H1 (cell line): ENCODE measurements around the gene CTDSP1. TPM values are rescaled to one million over a fixed set of nuclear protein-coding genes. Genes with fewer than 3 reads are reported as not detected.

ENCODE experiments used
- CTCF ChIA-PET: fragments of 300-600 bp; sonication (Branson Sonifier 250); formaldehyde crosslinking; loops from one replicate; lab custom pipeline; 2021; ENCODE audit not compliant: partially characterized antibody; lab: Charles Lee
- POLR2A ChIA-PET: fragments of 300-600 bp; sonication (Branson Sonifier 250); formaldehyde crosslinking; loops from one replicate; lab custom pipeline; 2021; ENCODE audit warnings: inconsistent platforms; ENCODE audit not compliant: partially characterized antibody; lab: Charles Lee
- DNase-seq, 2 experiments: peaks; one replicate each; pipeline versions ENCODE4 v3.0.0 to v3.0.0-alpha.2; 2010 to 2022; ENCODE audit warnings: low spot score in 2 of 2, low read depth in 1 of 2, mixed read lengths in 1 of 2
- FAIRE-seq: peaks from 2 replicates; lab custom pipeline; 2011; peaks lifted over from hg19 to GRCh38; lab: Jason Lieb, UNC
- H2AFZ ChIP-seq: 2 replicates; pipeline ENCODE4 v1.8.1; 2012; ENCODE audit warnings: low read length, inconsistent platforms
- H2AK5ac ChIP-seq: 2 replicates; pipeline ENCODE4 v1.6.1; 2013; ENCODE audit warnings: low read depth, low read length
- H2BK120ac ChIP-seq: replicated peaks from 2 replicates; pipeline ENCODE3; 2013; ENCODE audit warnings: low read depth, low read length, inconsistent platforms
- H2BK12ac ChIP-seq: 2 replicates; pipeline ENCODE4 v1.6.1; 2013; ENCODE audit warnings: low read depth, low read length
- H2BK15ac ChIP-seq: 2 replicates; pipeline ENCODE4 v1.6.1; 2013; ENCODE audit warnings: low read length
- H2BK20ac ChIP-seq: 2 replicates; pipeline ENCODE4 v1.6.1; 2013; ENCODE audit warnings: low read length
- H2BK5ac ChIP-seq: 2 replicates; pipeline ENCODE4 v1.6.1; 2013; ENCODE audit warnings: low read depth, low read length
- H3K14ac ChIP-seq: 2 replicates; pipeline ENCODE4 v1.6.1; 2013; ENCODE audit warnings: inconsistent platforms; ENCODE audit not compliant: insufficient read length
- H3K18ac ChIP-seq: 2 replicates; pipeline ENCODE4 v1.6.1; 2013; ENCODE audit warnings: low read length; ENCODE audit errors: extremely low read depth
- H3K23ac ChIP-seq: 2 replicates; pipeline ENCODE4 v1.6.1; 2013; ENCODE audit warnings: inconsistent platforms; ENCODE audit not compliant: insufficient read length
- H3K23me2 ChIP-seq: 2 replicates; pipeline ENCODE4 v1.6.1; 2013; ENCODE audit warnings: low read depth, low read length
- H3K27ac ChIP-seq: 2 replicates; pipeline ENCODE4 v1.6.1; 2011; ENCODE audit warnings: low read depth, low read length, inconsistent platforms
- H3K27me3 ChIP-seq, 4 experiments: replicated peaks in 1 of 4; 1 replicate in 1 of 4; 2 replicates in 3 of 4; pipeline versions ENCODE4 v1.6.1 to v1.8.1; 2011 to 2013; ENCODE audit warnings: low read length in 3 of 4, mild to moderate bottlenecking in 3 of 4, inconsistent platforms in 2 of 4, mixed read lengths in 2 of 4, moderate library complexity in 1 of 4; ENCODE audit not compliant: control insufficient read depth in 3 of 4, insufficient read depth in 3 of 4; ENCODE audit errors: extremely low read depth in 1 of 4
- H3K36me3 ChIP-seq, 4 experiments: 2 replicates each; pipeline versions ENCODE4 v1.6.1 to v1.8.1; 2011 to 2013; ENCODE audit warnings: mild to moderate bottlenecking in 4 of 4, low read length in 3 of 4, moderate library complexity in 2 of 4, control low read depth in 1 of 4, inconsistent platforms in 1 of 4; ENCODE audit not compliant: insufficient read depth in 4 of 4, control insufficient read depth in 2 of 4
- H3K4ac ChIP-seq: replicated peaks from 2 replicates; pipeline ENCODE3; 2013; ENCODE audit warnings: low read length, low read depth, mixed read lengths, inconsistent platforms; ENCODE audit not compliant: insufficient read length
- H3K4me1 ChIP-seq, 4 experiments: replicated peaks in 1 of 4; 1 replicate in 1 of 4; 2 replicates in 3 of 4; pipeline versions ENCODE4 v1.6.1 to v1.8.1; 2011 to 2013; ENCODE audit warnings: low read length in 3 of 4, inconsistent platforms in 2 of 4, mixed read lengths in 1 of 4; ENCODE audit not compliant: insufficient read depth in 4 of 4, control insufficient read depth in 3 of 4
- H3K4me2 ChIP-seq, 2 experiments: 2 replicates each; pipeline versions ENCODE4 v1.6.1 to v1.8.1; 2011 to 2013; ENCODE audit warnings: low read depth in 2 of 2, low read length in 2 of 2, control low read depth in 1 of 2, inconsistent platforms in 1 of 2, mild to moderate bottlenecking in 1 of 2; ENCODE audit not compliant: insufficient read depth in 1 of 2
- H3K4me3 ChIP-seq, 4 experiments: fragments of 200-600, 300-600 bp in 1 of 4; sonication (generic), shearing (Covaris generic), sonication (Bioruptor Twin) in 1 of 4; 2 replicates each; pipeline versions ENCODE4 v1.5.1 to v1.8.1; 2011 to 2016; ENCODE audit warnings: low read length in 4 of 4, low read depth in 3 of 4, control low read depth in 2 of 4, inconsistent platforms in 2 of 4, mild to moderate bottlenecking in 2 of 4, mixed read lengths in 1 of 4, moderate library complexity in 1 of 4; ENCODE audit not compliant: insufficient read depth in 2 of 4; ENCODE audit errors: extremely low read depth in 1 of 4
- H3K56ac ChIP-seq: replicated peaks from 2 replicates; pipeline ENCODE3; 2013; ENCODE audit warnings: low read depth, mild to moderate bottlenecking, mixed read lengths, low read length, inconsistent platforms; ENCODE audit not compliant: insufficient read length
- H3K79me1 ChIP-seq: 2 replicates; pipeline ENCODE4 v1.6.1; 2013; ENCODE audit warnings: low read depth, low read length, control low read depth
- H3K79me2 ChIP-seq, 2 experiments: 2 replicates each; pipeline versions ENCODE4 v1.6.1 to v1.8.1; 2012 to 2013; ENCODE audit warnings: low read length in 2 of 2, mild to moderate bottlenecking in 2 of 2, inconsistent platforms in 1 of 2; ENCODE audit not compliant: insufficient read depth in 2 of 2, control insufficient read depth in 1 of 2
- H3K9ac ChIP-seq, 4 experiments: replicated peaks in 1 of 4; 1 replicate in 1 of 4; 2 replicates in 3 of 4; pipeline versions ENCODE4 v1.6.1 to v1.8.1; 2011 to 2013; ENCODE audit warnings: low read depth in 3 of 4, low read length in 3 of 4, control low read depth in 2 of 4, mild to moderate bottlenecking in 2 of 4, moderate library complexity in 2 of 4, inconsistent platforms in 1 of 4; ENCODE audit errors: extremely low read depth in 1 of 4
- H3K9me3 ChIP-seq, 2 experiments: 2 replicates each; pipeline versions ENCODE4 v1.6.1 to v1.8.1; 2012 to 2013; ENCODE audit warnings: mild to moderate bottlenecking in 2 of 2, moderate library complexity in 2 of 2, control low read depth in 1 of 2, inconsistent platforms in 1 of 2, low read depth in 1 of 2, low read length in 1 of 2, mixed read lengths in 1 of 2; ENCODE audit not compliant: insufficient read depth in 2 of 2
- H4K20me1 ChIP-seq, 2 experiments: replicated peaks in 1 of 2; 2 replicates each; pipeline versions ENCODE3 to v1.8.1; 2011 to 2013; ENCODE audit warnings: inconsistent platforms in 2 of 2, low read length in 2 of 2, mild to moderate bottlenecking in 1 of 2; ENCODE audit not compliant: insufficient read depth in 2 of 2, control insufficient read depth in 1 of 2
- H4K5ac ChIP-seq: 2 replicates; pipeline ENCODE4 v1.6.1; 2013; ENCODE audit warnings: low read length, low read depth, mixed read lengths, inconsistent platforms; ENCODE audit not compliant: insufficient read length
- H4K8ac ChIP-seq: 2 replicates; pipeline ENCODE4 v1.8.0; 2013; ENCODE audit warnings: mild to moderate bottlenecking, moderate library complexity, low read length, inconsistent platforms; ENCODE audit not compliant: insufficient read depth; ENCODE audit errors: extremely low read depth
- H4K91ac ChIP-seq: replicated peaks from 2 replicates; pipeline ENCODE3; 2013; ENCODE audit warnings: low read length, mixed read lengths, inconsistent platforms; ENCODE audit not compliant: insufficient read length
- POLR2A ChIP-seq, 2 experiments: IDR thresholded peaks; 1 replicate in 1 of 2; 2 replicates in 1 of 2; pipeline ENCODE4 v1.6.1; 2011; ENCODE audit warnings: low read depth in 2 of 2, low read length in 2 of 2, mild to moderate bottlenecking in 2 of 2; ENCODE audit errors: control extremely low read depth in 1 of 2
- WGBS, 2 experiments: shearing (Covaris generic) in 1 of 2; methylation state at CpG; one replicate each; pipeline versions ENCODE4 v1.1.6 to v1.1.7; 2013 to 2015; ENCODE audit warnings: low lambda C conversion rate in 2 of 2, mixed read lengths in 2 of 2, inconsistent platforms in 1 of 2, low coverage in 1 of 2, missing lambda C conversion rate in 1 of 2; ENCODE audit not compliant: insufficient replicate concordance in 2 of 2, insufficient coverage in 1 of 2, insufficient read length in 1 of 2; ENCODE audit errors: extremely low coverage in 1 of 2, missing lambda C conversion rate in 1 of 2; 5-methylcytosine and 5-hydroxymethylcytosine counted together
- polyA plus RNA-seq, 7 experiments: library from polyadenylated mRNA; depleted of rRNA in 3 of 7; stranded (reverse) in 5 of 7; unstranded in 2 of 7; fragments of >200 nt in 5 of 7; fragments of 200-250 nt in 2 of 7; gene quantifications; 1 replicate in 5 of 7; 2 replicates in 1 of 7; 4 replicates in 1 of 7; pipeline versions ENCODE4 v1.2.1 to v1.2.3, GENCODE V29; 2011 to 2013; ENCODE audit warnings: missing spikeins in 2 of 7, mixed read lengths in 2 of 7
- total RNA-seq: library from RNA; stranded (reverse); fragmentation: NEBNext Ultra II Directional; extraction: Animal tissue kit (Norgen Biotek cat#: 25700); gene quantifications from 2 replicates; pipeline ENCODE4 v1.2.1, GENCODE V29; 2021

CTDSP1 gene
- total and polyA plus RNA-seq, 2 of the 8 experiments (the other 6 are each of a cell fraction or from before 2014, with no cell fraction given), result 20.3 to 35.2 TPM

GRCh38 chr2:218391202-218391601 lies 8.5 kb upstream of the CTDSP1 start:
- no peak overlapping the region for H3K56ac ChIP-seq
- no peak overlapping the region for H3K4ac ChIP-seq
- CTCF ChIA-PET, result interaction anchor here (0.6 to 7.5 kb wide), 5 partner anchors 15 to 118 kb away, joined by 3 to 96 read pairs (median 68); partner anchors contain the start of genes AAMP, CATIP, PNKD and TMBIM1
- H2BK20ac ChIP-seq, result no peak overlapping the region
- POLR2A ChIA-PET, result no interaction called here
- H3K36me3 ChIP-seq, result no peaks in the 10 kb centered on the region
- peaks cover 5% of the 10 kb centered on the region; the same call in 1 of the 2 replicates for H3K23me2 ChIP-seq
- H2BK5ac ChIP-seq, result no peak overlapping the region
- H4K5ac ChIP-seq, result no peak overlapping the region
- no peak overlapping the region for H3K4me3 ChIP-seq
- H4K91ac ChIP-seq, result no peak overlapping the region
- no peak overlapping the region for H3K4me2 ChIP-seq
- no peak for DNase-seq
- no peaks in the 10 kb centered on the region for H3K79me2 ChIP-seq
- no peak overlapping the region for H4K8ac ChIP-seq
- no peaks in the 10 kb centered on the region for H3K9me3 ChIP-seq
- H2BK120ac ChIP-seq, result no peak overlapping the region
- H2BK12ac ChIP-seq, result no peak overlapping the region
- no peak overlapping the region for H3K27ac ChIP-seq
- no peak overlapping the region for H2AK5ac ChIP-seq
- H2AFZ ChIP-seq, result no peak overlapping the region
- WGBS, 2 experiments, result 95% methylated on average over 15 of the region's 23 CpGs; no CpG with 5 or more reads in 1 of the 2 experiments
- no peak overlapping the region; the same call in 1 of the 2 replicates for H3K18ac ChIP-seq
- H3K23ac ChIP-seq, result no peak overlapping the region
- no peaks in the 10 kb centered on the region for H3K79me1 ChIP-seq
- no peak overlapping the region for H3K14ac ChIP-seq
- H2BK15ac ChIP-seq, result 0 out of 2 replicates have a peak overlapping the region, but pooled peaks have one; percentile 72
- no peak for FAIRE-seq
- H3K4me1 ChIP-seq, result peaks cover 0 to 19% (median 8%) of the 10 kb centered on the region in 4 experiments; a peak in 5 of 7 replicates
- no peak overlapping the region for H3K9ac ChIP-seq
- peaks cover 0 to 13% (median 10%) of the 10 kb centered on the region in 4 experiments; a peak in 5 of 7 replicates for H3K27me3 ChIP-seq
- H4K20me1 ChIP-seq, result no peaks in the 10 kb centered on the region
- no peak for TF ChIP-seq POLR2A (IDR thresholded peaks at IDR 0.05; ENCODE audit: control extremely low read depth in 1 of 2, low read depth in 2 of 2, low read length in 2 of 2)
